GM18502 (cell line): ENCODE results near the gene HDHD5.

ENCODE experiments used
- ATAC-seq: cut with Tn5 transposase; IDR thresholded peaks from one replicate; pipeline ENCODE4 v1.9.1; 2021; ENCODE audit warnings: mild to moderate bottlenecking; ENCODE audit not compliant: unreplicated experiment, poor library complexity

HDHD5 gene

GRCh38 chr22:17108256-17109112 lies 50.6 kb downstream of the HDHD5 start:
- ATAC-seq, result no peak

GRCh38 chr22:17107547-17107810 lies 51.6 kb downstream of the HDHD5 start:
- ATAC-seq, result no peak

GRCh38 chr22:17106785-17107546 lies 52.1 kb downstream of the HDHD5 start:
- no peak for ATAC-seq

GRCh38 chr22:17106161-17106784 lies 52.8 kb downstream of the HDHD5 start:
- ATAC-seq, result no peak

GRCh38 chr22:17105143-17106129 lies 53.6 kb downstream of the HDHD5 start:
- no peak for ATAC-seq

- ATAC-seq, result no peak
Measured at GRCh38 chr22:17104336-17104935, 54.6 kb downstream of the HDHD5 start.

- ATAC-seq, result no peak
Measured at GRCh38 chr22:17103351-17103750, 55.7 kb downstream of the HDHD5 start.

- ATAC-seq, result no peak
Measured at GRCh38 chr22:17102297-17102667, 56.8 kb downstream of the HDHD5 start.

GRCh38 chr22:17101475-17102296 lies 57.4 kb downstream of the HDHD5 start:
- no peak for ATAC-seq

GRCh38 chr22:17100621-17101020 lies 58.5 kb downstream of the HDHD5 start:
- no peak for ATAC-seq

GRCh38 chr22:17098379-17098819 lies 60.7 kb downstream of the HDHD5 start:
- peak; percentile 44 for ATAC-seq

- no peak for ATAC-seq
Measured at GRCh38 chr22:17097701-17098100, 61.4 kb downstream of the HDHD5 start.

GRCh38 chr22:17097062-17097461 lies 62.0 kb downstream of the HDHD5 start:
- no peak for ATAC-seq

GRCh38 chr22:17096071-17096470 lies 63.0 kb downstream of the HDHD5 start:
- ATAC-seq, result no peak

- no peak for ATAC-seq
Measured at GRCh38 chr22:17095538-17095937, 63.5 kb downstream of the HDHD5 start.

- ATAC-seq, result no peak
Measured at GRCh38 chr22:17093081-17093480, 66.0 kb downstream of the HDHD5 start.

GRCh38 chr22:17091851-17092250 lies 67.2 kb downstream of the HDHD5 start:
- no peak for ATAC-seq

- no peak for ATAC-seq
Measured at GRCh38 chr22:17090550-17090949, 68.5 kb downstream of the HDHD5 start.
